Spleen (tissue), 7 donors: ENCODE measurements around the gene RIC8A.

ENCODE experiments used
- CTCF ChIP-seq, 11 experiments: fragments of 200-600 bp in 7 of 11; fragments of 450-650 bp in 4 of 11; sonication (generic) in 4 of 11; IDR thresholded peaks in 8 of 11; conservative IDR thresholded peaks in 3 of 11; 1 replicate in 7 of 11; 2 replicates in 4 of 11; pipeline versions ENCODE4 v1.4.0 to v1.8.0; 2016 to 2021; ENCODE audit warnings: antibody characterized with exemption in 11 of 11, inconsistent platforms in 4 of 11, mild to moderate bottlenecking in 1 of 11
- POLR2A ChIP-seq, 3 donors: fragments of 450-650 bp; IDR thresholded peaks; one replicate each; pipeline ENCODE4 v1.5.1; 2017; ENCODE audit warnings: antibody characterized with exemption in 3 of 3, mild to moderate bottlenecking in 1 of 3
- POLR2AphosphoS5 ChIP-seq, 3 donors: sonication (generic); formaldehyde crosslinking; IDR thresholded peaks; one replicate each; pipeline ENCODE4 v1.5.1; 2017; ENCODE audit warnings: antibody characterized with exemption in 3 of 3
- donor health status: DM: no; HTN: no; CAD: no; lungs with moderate emphysema.
- donor health status: DM: no; HTN: no; CAD: no.
- donor health status: DM: no; HTN: no; CAD: no.

GRCh38 chr11:199004-199581, 8.4 kb upstream of the RIC8A start:
- TF ChIP-seq CTCF (IDR thresholded peaks at IDR 0.05 in 8 of 11, conservative IDR thresholded peaks at IDR 0.05 in 3 of 11), result no peak
- peak in 2 of 3 donors; percentile 3 to 15 for TF ChIP-seq POLR2AphosphoS5 (IDR thresholded peaks at IDR 0.05)
- TF ChIP-seq POLR2A (IDR thresholded peaks at IDR 0.05), result no peak
